K562 (cell line): Measurements from ENCODE around the gene FRK. TPM values are rescaled to one million over a fixed set of nuclear protein-coding genes. Genes with fewer than 3 reads are reported as not detected.

Experiments
- ATAC-seq: fragments of 200-7000 bp; cut with Tn5 transposase; 3 replicates; pipeline ENCODE4 v1.9.1; 2020; ENCODE audit warnings: moderate library complexity
- BruUV-seq: library from RNA; stranded (reverse); fragments of 400-500 nt; replicated peaks from 2 replicates; lab custom pipeline; 2021; lab: Mats Ljungman, UMichigan
- CTCF ChIA-PET: fragments of 300-600 bp; formaldehyde crosslinking; extraction: SDS; loops from one replicate; lab custom pipeline; 2021; ENCODE audit warnings: low intra/inter-chr PET ratio; lab: Yijun Ruan, JAX
- POLR2A ChIA-PET: fragments of 300-600, 350-650 bp; sonication (Branson Sonifier 250); formaldehyde crosslinking; extraction: SDS; loops from one replicate; lab custom pipeline; 2021; ENCODE audit warnings: antibody characterized with exemption, inconsistent platforms; lab: Yijun Ruan, JAX
- DNase-seq, 4 experiments: peaks; one replicate each; pipeline versions ENCODE4 v3.0.0 to v3.0.0-alpha.2; 2011 to 2018; ENCODE audit warnings: low spot score in 3 of 4, mixed read lengths in 3 of 4; ENCODE audit errors: extremely low read depth in 1 of 4
- FAIRE-seq: peaks from 2 replicates; lab custom pipeline; 2011; peaks lifted over from hg19 to GRCh38; lab: Jason Lieb, UNC
- H2AFZ ChIP-seq: 2 replicates; pipeline ENCODE4 v1.6.0; 2011; ENCODE audit warnings: low read depth, low read length, control low read depth, inconsistent platforms
- H3K27ac ChIP-seq: fragments of 200-600 bp; 3 replicates; pipeline ENCODE4 v1.8.0; 2011; ENCODE audit warnings: low read depth, mild to moderate bottlenecking, control low read depth, inconsistent platforms, low read length, moderate library complexity, mixed read lengths; ENCODE audit errors: extremely low read depth
- H3K27me3 ChIP-seq, 2 experiments: fragments of 300-600 bp in 1 of 2; 2 replicates in 1 of 2; 3 replicates in 1 of 2; pipeline versions ENCODE4 v1.6.0 to v1.8.0; 2011; ENCODE audit warnings: inconsistent platforms in 2 of 2, low read length in 2 of 2, mild to moderate bottlenecking in 1 of 2, mixed read lengths in 1 of 2, moderate library complexity in 1 of 2; ENCODE audit not compliant: control insufficient read depth in 2 of 2, insufficient read depth in 2 of 2
- H3K36me3 ChIP-seq: fragments of 300-600 bp; 3 replicates; pipeline ENCODE4 v1.8.0; 2011; ENCODE audit warnings: mild to moderate bottlenecking, low read length, inconsistent platforms; ENCODE audit not compliant: control insufficient read depth, insufficient read depth
- H3K4me1 ChIP-seq, 2 experiments: fragments of 200-600 bp in 1 of 2; replicated peaks in 1 of 2; 2 replicates in 1 of 2; 3 replicates in 1 of 2; pipeline versions ENCODE4 v1.5.1 to v1.8.0; 2011; ENCODE audit warnings: inconsistent platforms in 2 of 2, low read length in 2 of 2, mild to moderate bottlenecking in 1 of 2, mixed read lengths in 1 of 2, moderate library complexity in 1 of 2; ENCODE audit not compliant: control insufficient read depth in 2 of 2, insufficient read depth in 2 of 2
- H3K4me2 ChIP-seq: 2 replicates; pipeline ENCODE4 v1.6.1; 2011; ENCODE audit warnings: low read length, control low read depth, inconsistent platforms, mixed read lengths; ENCODE audit not compliant: insufficient read depth
- H3K4me3 ChIP-seq: fragments of 200-600 bp; sonication (generic), shearing (Covaris generic); 2 replicates; pipeline ENCODE4 v1.5.1; 2016; ENCODE audit warnings: control low read depth, inconsistent platforms
- H3K79me2 ChIP-seq: fragments of 200-600 bp; 3 replicates; pipeline ENCODE4 v1.8.0; 2011; ENCODE audit warnings: low read length, inconsistent platforms; ENCODE audit not compliant: control insufficient read depth, insufficient read depth
- H3K9ac ChIP-seq, 2 experiments: 2 replicates each; pipeline versions ENCODE4 v1.6.0 to v1.6.1; 2011; ENCODE audit warnings: low read depth in 2 of 2, low read length in 2 of 2, control low read depth in 1 of 2, inconsistent platforms in 1 of 2, mild to moderate bottlenecking in 1 of 2, mixed read lengths in 1 of 2; ENCODE audit not compliant: insufficient read depth in 1 of 2
- H3K9me1 ChIP-seq: one replicate; pipeline ENCODE4 v1.6.0; 2011; ENCODE audit warnings: inconsistent platforms, mild to moderate bottlenecking, low read length, moderate library complexity; ENCODE audit not compliant: control insufficient read depth, insufficient read depth
- H3K9me3 ChIP-seq: replicated peaks from 2 replicates; pipeline ENCODE4 v1.5.1; 2011; ENCODE audit warnings: low read depth, low read length, inconsistent platforms; ENCODE audit not compliant: control insufficient read depth, insufficient read depth
- H4K20me1 ChIP-seq: replicated peaks from 2 replicates; pipeline ENCODE4 v1.6.1; 2011; ENCODE audit warnings: low read length, inconsistent platforms, mixed read lengths; ENCODE audit not compliant: control insufficient read depth, insufficient read depth
- CBFB ChIP-seq: sonication (generic); formaldehyde crosslinking; IDR thresholded peaks from 2 replicates; pipeline ENCODE4 v1.4.0; 2020; ENCODE audit warnings: mild to moderate bottlenecking, missing genetic modification reagents
- CSDE1 ChIP-seq, 2 experiments: fragments of 450-650 bp; IDR thresholded peaks; 2 replicates each; pipeline ENCODE4 v1.6.1; 2016; ENCODE audit warnings: mild to moderate bottlenecking in 1 of 2
- DNMT1 ChIP-seq: fragments of 450-650 bp; IDR thresholded peaks from 2 replicates; pipeline ENCODE4 v1.6.1; 2016; ENCODE audit warnings: antibody characterized with exemption, mild to moderate bottlenecking
- ELF2 ChIP-seq: fragments of 250-450 bp; sonication (Bioruptor Pico); IDR thresholded peaks from 2 replicates; pipeline ENCODE4 v1.5.0; 2021; ENCODE audit warnings: mild to moderate bottlenecking
- JUND ChIP-seq, 2 experiments: IDR thresholded peaks; 2 replicates in 1 of 2; 3 replicates in 1 of 2; pipeline ENCODE4 v1.6.1; 2011; ENCODE audit warnings: borderline replicate concordance in 2 of 2, low read depth in 2 of 2, low read length in 2 of 2, improper control_type of control experiment in 1 of 2, missing biosample characterization in 1 of 2, missing genetic modification characterization in 1 of 2, missing genetic modification reagents in 1 of 2
- NCOA1 ChIP-seq: fragments of 450-650 bp; IDR thresholded peaks from 2 replicates; pipeline ENCODE4 v1.6.1; 2016; ENCODE audit warnings: low read depth
- NFATC3 ChIP-seq: fragments of 450-650 bp; IDR thresholded peaks from 2 replicates; pipeline ENCODE4 v1.6.1; 2017; ENCODE audit warnings: mild to moderate bottlenecking
- RBM15 ChIP-seq: fragments of 200-400 bp; formaldehyde crosslinking; IDR thresholded peaks from 2 replicates; pipeline ENCODE4 v1.6.1; 2018; ENCODE audit warnings: mild to moderate bottlenecking, low read length, moderate library complexity; ENCODE audit not compliant: insufficient read depth
- SFPQ ChIP-seq: fragments of 200-400 bp; formaldehyde crosslinking; IDR thresholded peaks from 2 replicates; pipeline ENCODE4 v1.6.1; 2017; ENCODE audit warnings: mild to moderate bottlenecking, low read depth, low read length, moderate library complexity
- SMAD4 ChIP-seq: fragments of 250-450 bp; sonication (Bioruptor Pico); conservative IDR thresholded peaks from 2 replicates; pipeline ENCODE4 v1.8.0; 2021; ENCODE audit warnings: inconsistent platforms, mild to moderate bottlenecking, moderate library complexity
- TCFL5 ChIP-seq: fragments of 250-450 bp; sonication (Bioruptor Pico); conservative IDR thresholded peaks from 2 replicates; pipeline ENCODE4 v1.6.1; 2021; ENCODE audit warnings: mild to moderate bottlenecking, moderate library complexity, matching md5 sums
- TEAD4 ChIP-seq, 2 experiments: sonication (generic) in 1 of 2; formaldehyde crosslinking in 1 of 2; IDR thresholded peaks; 2 replicates each; pipeline versions ENCODE4 v1.6.1 to v1.8.0; 2012 to 2022; ENCODE audit warnings: borderline replicate concordance in 1 of 2, inconsistent platforms in 1 of 2, low read length in 1 of 2, mild to moderate bottlenecking in 1 of 2, missing genetic modification reagents in 1 of 2
- ZC3H11A ChIP-seq: IDR thresholded peaks from 2 replicates; pipeline ENCODE4 v1.6.1; 2012; ENCODE audit warnings: low read depth, low read length, improper control_type of control experiment
- ZKSCAN3 ChIP-seq: fragments of 250-450 bp; sonication (Bioruptor Pico); IDR thresholded peaks from 2 replicates; pipeline ENCODE4 v1.4.0; 2020
- ZNF239 ChIP-seq: fragments of 250-450 bp; sonication (Bioruptor Pico); IDR thresholded peaks from 2 replicates; pipeline ENCODE4 v1.4.0; 2020; ENCODE audit warnings: mild to moderate bottlenecking
- ZNF274 ChIP-seq: IDR thresholded peaks from 2 replicates; pipeline ENCODE4 v1.6.1; 2011; ENCODE audit warnings: low read depth, mild to moderate bottlenecking, low read length, moderate library complexity, borderline replicate concordance
- ZNF561 ChIP-seq: fragments of 450-650 bp; formaldehyde crosslinking; conservative IDR thresholded peaks from 2 replicates; pipeline ENCODE4 v1.4.0; 2020; ENCODE audit warnings: mild to moderate bottlenecking, moderate library complexity
- ZNF583 ChIP-seq: fragments of 250-450 bp; sonication (Bioruptor Pico); IDR thresholded peaks from 2 replicates; pipeline ENCODE4 v1.4.0; 2020
- ZNF76 ChIP-seq: fragments of 250-450 bp; sonication (Bioruptor Pico); IDR thresholded peaks from 2 replicates; pipeline ENCODE4 v1.4.0; 2020; ENCODE audit warnings: mild to moderate bottlenecking, moderate library complexity, borderline replicate concordance
- ZSCAN29 ChIP-seq: fragments of 450-650 bp; IDR thresholded peaks from 2 replicates; pipeline ENCODE4 v1.6.1; 2017
- WGBS: fragments of 100-300 bp; shearing (Covaris generic); methylation state at CpG from one replicate; pipeline ENCODE4 v1.1.6; 2016; ENCODE audit warnings: low coverage, mixed read lengths; ENCODE audit not compliant: insufficient coverage; ENCODE audit errors: missing lambda C conversion rate; 5-methylcytosine and 5-hydroxymethylcytosine counted together
- in situ Hi-C: fragments of 300-500 bp; cut with MboI; formaldehyde crosslinking; loops from 4 replicates; pipeline ENCODE4 v1.15.0; 2018; ENCODE audit warnings: inconsistent platforms, mixed read lengths
- intact Hi-C: fragments of 100-400 bp; cut with micrococcal nuclease; formaldehyde crosslinking; loops from 2 replicates; pipeline ENCODE4 v1.14.2; 2022
- polyA plus RNA-seq, 8 experiments: library from polyadenylated mRNA; depleted of rRNA in 4 of 8; stranded (reverse) in 5 of 8; unstranded in 3 of 8; fragments of >200 nt; fragmentation: Nextera tagmentation in 2 of 8; fragmentation: Illumina TruSeq in 1 of 8; extraction: Ambion mirVana in 2 of 8; extraction: Trizol in 1 of 8; gene quantifications; 2 replicates each; pipeline versions ENCODE4 v1.2.1 to v1.2.3, GENCODE V29; 2011 to 2014; ENCODE audit warnings: inconsistent platforms in 1 of 8, missing spikeins in 1 of 8
- total RNA-seq, 7 experiments: library from RNA; depleted of rRNA in 6 of 7; stranded (reverse); fragments of >200 nt in 6 of 7; fragmentation: Illumina TruSeq in 2 of 7; extraction: Trizol in 2 of 7; gene quantifications; 2 replicates each; pipeline versions ENCODE4 v1.2.1 to v1.2.3, GENCODE V29; 2011 to 2021; ENCODE audit warnings: low replicate concordance in 1 of 7

The FRK gene
- total and polyA plus RNA-seq, 9 of the 15 experiments (the other 6 are each of a cell fraction or from before 2014, with no cell fraction given) = 0.01 to 0.29 (median 0.09) TPM

- H3K9ac ChIP-seq = no peak overlapping the region
- intact Hi-C loops = no loop called here
- H3K9me3 ChIP-seq = no peaks in the 10 kb centered on the region
- ATAC-seq = no peak
- ChIA-PET CTCF (no interaction called here), POLR2A (interaction anchor here (0.6 kb wide), 1 partner anchor 59 kb away, joined by 4 read pairs; no protein-coding TSS in a partner anchor)
- no peaks in the 10 kb centered on the region for H3K79me2 ChIP-seq
- no peak for FAIRE-seq
- WGBS = 0% methylated on average over 1 of the region's 1 CpG
- H3K27me3 ChIP-seq = no peaks in the 10 kb centered on the region
- H3K4me1 ChIP-seq = no peaks in the 10 kb centered on the region
- TF ChIP-seq CBFB (CRISPR knock-in tag) (no peak), ZSCAN29 (no peak), ZC3H11A (no peak), JUND (IDR thresholded peaks at IDR 0.05; ENCODE audit: borderline replicate concordance, low read depth, low read length) (no peak), JUND (tag; IDR thresholded peaks at IDR 0.05; ENCODE audit: borderline replicate concordance, low read depth, low read length) (no peak), CSDE1 (IDR thresholded peaks at IDR 0.05) (no peak), RBM15 (no peak), ELF2 (CRISPR knock-in tag) (no peak), ZNF561 (no peak), ZNF274 (no peak), TEAD4 (IDR thresholded peaks at IDR 0.05; ENCODE audit: low read length) (no peak), TEAD4 (CRISPR knock-in tag; IDR thresholded peaks at IDR 0.05; ENCODE audit: borderline replicate concordance) (no peak), SFPQ (no peak), ZKSCAN3 (CRISPR knock-in tag) (no peak), DNMT1 (no peak), ZNF239 (no peak), NCOA1 (no peak), SMAD4 (CRISPR knock-in tag) (no peak), ZNF583 (CRISPR knock-in tag) (no peak), TCFL5 (CRISPR knock-in tag) (no peak), ZNF76 (CRISPR knock-in tag) (no peak), NFATC3 (no peak)
- H4K20me1 ChIP-seq = no peaks in the 10 kb centered on the region
- no peak overlapping the region for H3K4me3 ChIP-seq
- H3K9me1 ChIP-seq = no peaks in the 10 kb centered on the region
- BruUV-seq = no TSS peak
- H3K4me2 ChIP-seq = no peak overlapping the region
- no peaks in the 10 kb centered on the region for H3K36me3 ChIP-seq
- H3K27ac ChIP-seq = no peak overlapping the region
- DNase-seq = no peak
- in situ Hi-C loops = no loop called here
- no peak overlapping the region for H2AFZ ChIP-seq
Measured at GRCh38 chr6:116018976-116019375, 41.7 kb downstream of the FRK start.
